Measurements from ENCODE around the gene CELF1. TPM values are rescaled to one million over a fixed set of nuclear protein-coding genes. Genes with fewer than 3 reads are reported as not detected.

The CELF1 gene
- polyA plus RNA-seq, 1 of the 3 experiments (the other 2 are of a cell fraction): 47.5 TPM

DNA sequence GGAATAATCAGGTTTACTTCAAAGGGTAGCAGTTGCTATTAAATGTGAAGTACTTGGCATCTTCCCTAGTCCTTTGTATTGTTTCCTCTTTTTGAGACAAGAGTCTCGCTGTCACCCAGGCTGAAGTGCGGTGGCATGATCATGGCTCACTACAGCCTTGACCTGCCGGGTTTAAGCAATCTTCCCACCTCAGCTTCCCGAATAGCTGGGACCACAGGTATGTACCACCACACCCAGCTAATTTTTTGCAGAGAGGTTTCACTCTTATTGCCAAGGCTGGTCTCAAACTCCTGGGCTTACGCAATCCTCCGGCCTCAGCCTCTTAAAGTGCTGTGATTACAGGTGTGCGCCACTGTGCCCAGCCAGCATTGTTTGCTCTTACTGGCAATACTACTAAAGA is 67.8 kb downstream of the CELF1 start (continued):
- no peak for TF ChIP-seq REST (IDR thresholded peaks at IDR 0.05; ENCODE audit: low read depth, low read length)
- no peak for TF ChIP-seq NFIC (IDR thresholded peaks at IDR 0.05; ENCODE audit: borderline replicate concordance)
- no peak for TF ChIP-seq FOSL2 (IDR thresholded peaks at IDR 0.05; ENCODE audit: borderline replicate concordance, low read depth)
- TF ChIP-seq, protein P1, sequence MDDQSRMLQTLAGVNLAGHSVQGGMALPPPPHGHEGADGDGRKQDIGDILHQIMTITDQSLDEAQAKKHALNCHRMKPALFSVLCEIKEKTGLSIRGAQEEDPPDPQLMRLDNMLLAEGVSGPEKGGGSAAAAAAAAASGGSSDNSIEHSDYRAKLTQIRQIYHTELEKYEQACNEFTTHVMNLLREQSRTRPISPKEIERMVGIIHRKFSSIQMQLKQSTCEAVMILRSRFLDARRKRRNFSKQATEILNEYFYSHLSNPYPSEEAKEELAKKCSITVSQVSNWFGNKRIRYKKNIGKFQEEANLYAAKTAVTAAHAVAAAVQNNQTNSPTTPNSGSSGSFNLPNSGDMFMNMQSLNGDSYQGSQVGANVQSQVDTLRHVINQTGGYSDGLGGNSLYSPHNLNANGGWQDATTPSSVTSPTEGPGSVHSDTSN (IDR thresholded peaks at IDR 0.05): no peak

DNA sequence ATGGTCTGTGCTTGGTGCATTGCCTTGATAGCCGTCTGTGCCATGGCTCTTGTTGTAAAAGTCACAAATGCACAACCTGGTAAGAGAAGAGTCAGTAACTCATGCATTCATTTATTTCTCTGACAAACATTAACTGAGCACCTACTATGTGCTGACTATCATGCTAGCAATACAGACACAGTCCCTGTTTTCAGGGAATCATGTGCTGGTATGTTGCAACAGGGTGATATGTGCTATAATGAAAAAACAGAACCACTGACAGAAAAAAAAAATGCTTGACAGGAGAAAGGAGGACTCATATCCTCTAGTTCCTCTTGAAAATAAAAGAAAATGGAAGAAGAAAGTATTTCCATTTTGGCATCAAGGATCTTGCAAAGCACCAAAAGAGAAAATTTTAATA is 69.5 kb downstream of the CELF1 start:
- peaks cover 21% of the 10 kb centered on the region for H3F3A ChIP-seq (replicated peaks; ENCODE audit: insufficient read depth)
- peaks cover 75 to 86% of the 10 kb centered on the region in 2 experiments for H3K36me3 ChIP-seq (replicated peaks in 1 of 2; ENCODE audit: control insufficient read depth in 1 of 2, insufficient read depth in 2 of 2, low read length in 1 of 2)
- H2AFZ ChIP-seq (ENCODE audit: low read depth): no peak overlapping the region
- 100% methylated on average over 1 of the region's 1 CpG for WGBS (ENCODE audit: low lambda C conversion rate)
- POLR2A ChIA-PET: no interaction called here
- H4K20me1 ChIP-seq (ENCODE audit: insufficient read depth): no peaks in the 10 kb centered on the region
- CTCF ChIA-PET: no interaction called here
- H3K9ac ChIP-seq: no peak overlapping the region
- no peaks in the 10 kb centered on the region for H3K9me2 ChIP-seq
- no peaks in the 10 kb centered on the region; a peak in 1 of 4 replicates for H3K4me1 ChIP-seq (ENCODE audit: control insufficient read depth in 1 of 2, insufficient read depth in 2 of 2, low read depth in 1 of 2, low read length in 1 of 2)
- H3K27ac ChIP-seq (ENCODE audit: low read depth in 2 of 2, low read length in 1 of 2): no peak overlapping the region
- no peak overlapping the region for H3K4me2 ChIP-seq
- no peak overlapping the region for H3K4me3 ChIP-seq (ENCODE audit: low read depth in 2 of 2, low read length in 1 of 2)
- H3K27me3 ChIP-seq (ENCODE audit: insufficient read depth): no peaks in the 10 kb centered on the region
- H3K79me2 ChIP-seq (ENCODE audit: insufficient read depth): peaks cover 53% of the 10 kb centered on the region; the same call in 1 of the 2 replicates
- no peaks in the 10 kb centered on the region for H3K9me3 ChIP-seq
- TF ChIP-seq RXRA (IDR thresholded peaks at IDR 0.05; ENCODE audit: borderline replicate concordance, low read depth): no peak
- DNase-seq: no peak

- ChIA-PET CTCF (no interaction called here), POLR2A (no interaction called here)
- no peak for DNase-seq
- H3K4me2 ChIP-seq: no peak overlapping the region
- no peak overlapping the region for H2AFZ ChIP-seq (ENCODE audit: low read depth)
- H3K79me2 ChIP-seq (ENCODE audit: insufficient read depth): peaks cover 42% of the 10 kb centered on the region; the same call in 1 of the 2 replicates
- H4K20me1 ChIP-seq (ENCODE audit: insufficient read depth): peaks cover 18% of the 10 kb centered on the region
- H3K27ac ChIP-seq (ENCODE audit: low read depth in 2 of 2, low read length in 1 of 2): no peak overlapping the region
- peaks cover 76 to 77% of the 10 kb centered on the region in 2 experiments for H3K36me3 ChIP-seq (replicated peaks in 1 of 2; ENCODE audit: control insufficient read depth in 1 of 2, insufficient read depth in 2 of 2, low read length in 1 of 2)
- no peaks in the 10 kb centered on the region for H3K9me2 ChIP-seq
- no peak overlapping the region for H3K9ac ChIP-seq
- no peaks in the 10 kb centered on the region for H3K9me3 ChIP-seq
- WGBS (ENCODE audit: low lambda C conversion rate): 96% methylated on average over 6 of the region's 6 CpGs
- H3K4me3 ChIP-seq (ENCODE audit: low read depth in 2 of 2, low read length in 1 of 2): no peak overlapping the region
- no peaks in the 10 kb centered on the region for H3K27me3 ChIP-seq (ENCODE audit: insufficient read depth)
- H3K4me1 ChIP-seq (ENCODE audit: control insufficient read depth in 1 of 2, insufficient read depth in 2 of 2, low read depth in 1 of 2, low read length in 1 of 2): peaks cover 6 to 17% of the 10 kb centered on the region in 2 experiments; a peak in 2 of 4 replicates
- peaks cover 30% of the 10 kb centered on the region for H3F3A ChIP-seq (replicated peaks; ENCODE audit: insufficient read depth)
- TF ChIP-seq YY1 (IDR thresholded peaks at IDR 0.05; ENCODE audit: low read depth): no peak
- no peak for TF ChIP-seq RCOR1 (IDR thresholded peaks at IDR 0.05; ENCODE audit: low read length)
- TF ChIP-seq, protein P2, sequence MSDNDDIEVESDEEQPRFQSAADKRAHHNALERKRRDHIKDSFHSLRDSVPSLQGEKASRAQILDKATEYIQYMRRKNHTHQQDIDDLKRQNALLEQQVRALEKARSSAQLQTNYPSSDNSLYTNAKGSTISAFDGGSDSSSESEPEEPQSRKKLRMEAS (IDR thresholded peaks at IDR 0.05; ENCODE audit: low read depth): no peak
- TF ChIP-seq, protein P1 (IDR thresholded peaks at IDR 0.05): no peak
- TF ChIP-seq RFX5 (IDR thresholded peaks at IDR 0.05; ENCODE audit: low read length): no peak
- TF ChIP-seq EZH2phosphoT487 (IDR thresholded peaks at IDR 0.05; ENCODE audit: borderline replicate concordance, low read depth): no peak
- no peak for TF ChIP-seq RAD21 (IDR thresholded peaks at IDR 0.05; ENCODE audit: low read length)
- TF ChIP-seq FOXM1 (IDR thresholded peaks at IDR 0.05; ENCODE audit: low read depth): no peak
- no peak for TF ChIP-seq SIN3A (IDR thresholded peaks at IDR 0.05; ENCODE audit: borderline replicate concordance, low read depth, low read length)
- TF ChIP-seq USF2 (IDR thresholded peaks at IDR 0.05; ENCODE audit: borderline replicate concordance, low read depth, low read length): no peak
- no peak for TF ChIP-seq TEAD4 (IDR thresholded peaks at IDR 0.05; ENCODE audit: borderline replicate concordance, insufficient read depth)
- TF ChIP-seq FOSL2 (IDR thresholded peaks at IDR 0.05; ENCODE audit: borderline replicate concordance, low read depth): no peak
- no peak for TF ChIP-seq POLR2AphosphoS5 (IDR thresholded peaks at IDR 0.05; ENCODE audit: low read depth, low read length)
- TF ChIP-seq ELF1 (IDR thresholded peaks at IDR 0.05): no peak
Measured at GRCh38 chr11:47480762-47481161, 72.2 kb downstream of the CELF1 start.
